Neuronal stem cell (in vitro differentiated cells): Measurements from ENCODE around the gene AIF1L.
A peak's percentile ranks its signal among the peaks of the same experiment; 100 is the strongest.

ENCODE experiments used
- DNase-seq: peaks from one replicate; pipeline ENCODE4 v3.0.0-alpha.2; 2013; ENCODE audit warnings: low spot score
- H2AFZ ChIP-seq: one replicate; pipeline ENCODE4 v1.6.1; 2013; ENCODE audit warnings: mild to moderate bottlenecking, low read length, inconsistent platforms
- H2AK5ac ChIP-seq: 2 replicates; pipeline ENCODE4 v1.6.1; 2013; ENCODE audit warnings: low read depth, mild to moderate bottlenecking, inconsistent platforms, low read length, moderate library complexity, mixed read lengths
- H2BK120ac ChIP-seq: 2 replicates; pipeline ENCODE4 v1.6.1; 2013; ENCODE audit warnings: low read depth, mild to moderate bottlenecking, inconsistent platforms, low read length, moderate library complexity, mixed read lengths
- H2BK12ac ChIP-seq: one replicate; pipeline ENCODE4 v1.6.1; 2013; ENCODE audit warnings: low read length, inconsistent platforms
- H2BK15ac ChIP-seq: 2 replicates; pipeline ENCODE4 v1.6.1; 2013; ENCODE audit warnings: mild to moderate bottlenecking, low read length, inconsistent platforms, mixed read lengths
- H2BK5ac ChIP-seq: one replicate; pipeline ENCODE4 v1.6.1; 2013; ENCODE audit warnings: inconsistent platforms, mild to moderate bottlenecking, low read length, moderate library complexity
- H3K14ac ChIP-seq: one replicate; pipeline ENCODE4 v1.6.1; 2013; ENCODE audit warnings: low read length, inconsistent platforms
- H3K18ac ChIP-seq: 2 replicates; pipeline ENCODE4 v1.6.1; 2013; ENCODE audit warnings: low read length, inconsistent platforms
- H3K23ac ChIP-seq: 2 replicates; pipeline ENCODE4 v1.6.1; 2013; ENCODE audit warnings: low read depth, mild to moderate bottlenecking, mixed read lengths, low read length, inconsistent platforms; ENCODE audit not compliant: poor library complexity
- H3K27ac ChIP-seq: replicated peaks from 3 replicates; pipeline ENCODE4 v1.5.1; 2013; ENCODE audit warnings: low read length, inconsistent platforms
- H3K27me3 ChIP-seq, 3 experiments: 2 replicates each; pipeline ENCODE4 v1.6.1; 2013; ENCODE audit warnings: low read length in 3 of 3, mild to moderate bottlenecking in 2 of 3, inconsistent platforms in 1 of 3, low read depth in 1 of 3, mixed read lengths in 1 of 3, moderate library complexity in 1 of 3; ENCODE audit not compliant: control insufficient read depth in 3 of 3, insufficient read depth in 3 of 3
- H3K36me3 ChIP-seq, 2 donors: replicated peaks in 1 of 2; 2 replicates each; pipeline ENCODE4 v1.6.1; 2013; ENCODE audit warnings: low read length in 2 of 2; ENCODE audit not compliant: control insufficient read depth in 2 of 2, insufficient read depth in 2 of 2
- H3K4ac ChIP-seq: 2 replicates; pipeline ENCODE4 v1.6.1; 2013; ENCODE audit warnings: inconsistent platforms, mild to moderate bottlenecking, low read length, moderate library complexity
- H3K4me1 ChIP-seq, 2 donors: 1 replicate in 1 of 2; 2 replicates in 1 of 2; pipeline ENCODE4 v1.6.1; 2013; ENCODE audit warnings: low read length in 2 of 2, low read depth in 1 of 2; ENCODE audit not compliant: control insufficient read depth in 2 of 2, insufficient read depth in 1 of 2
- H3K4me2 ChIP-seq: one replicate; pipeline ENCODE4 v1.6.1; 2013; ENCODE audit warnings: mild to moderate bottlenecking, low read length, inconsistent platforms; ENCODE audit not compliant: insufficient read depth, poor library complexity, severe bottlenecking
- H3K4me3 ChIP-seq, 2 donors: 2 replicates each; pipeline ENCODE4 v1.5.1; 2013; ENCODE audit warnings: low read length in 2 of 2, mild to moderate bottlenecking in 2 of 2, inconsistent platforms in 1 of 2, moderate library complexity in 1 of 2
- H3K79me1 ChIP-seq: one replicate; pipeline ENCODE4 v1.6.1; 2013; ENCODE audit warnings: low read depth, mild to moderate bottlenecking, inconsistent platforms, low read length, moderate library complexity
- H3K9ac ChIP-seq: one replicate; pipeline ENCODE4 v1.6.1; 2013; ENCODE audit warnings: mild to moderate bottlenecking, low read depth, low read length, inconsistent platforms; ENCODE audit not compliant: poor library complexity
- H3K9me3 ChIP-seq, 2 donors: replicated peaks in 1 of 2; 2 replicates each; pipeline versions ENCODE3 to v1.6.1; 2013; ENCODE audit warnings: low read length in 2 of 2, mild to moderate bottlenecking in 2 of 2, inconsistent platforms in 1 of 2, low read depth in 1 of 2, mixed read lengths in 1 of 2, moderate library complexity in 1 of 2; ENCODE audit not compliant: control insufficient read depth in 2 of 2, insufficient read depth in 1 of 2
- H4K8ac ChIP-seq: one replicate; pipeline ENCODE4 v1.6.1; 2013; ENCODE audit warnings: low read depth, mild to moderate bottlenecking, inconsistent platforms, low read length, moderate library complexity
- H4K91ac ChIP-seq: one replicate; pipeline ENCODE4 v1.6.1; 2013; ENCODE audit warnings: low read length, low read depth, mild to moderate bottlenecking, inconsistent platforms; ENCODE audit not compliant: poor library complexity
- WGBS, 2 donors: extraction: QIAGEN DNeasy Blood & Tissue Kit; methylation state at CpG; one replicate each; pipeline ENCODE4 v1.1.7; 2013; ENCODE audit warnings: missing lambda C conversion rate in 2 of 2, mixed read lengths in 1 of 2; ENCODE audit not compliant: insufficient read length in 2 of 2, insufficient replicate concordance in 1 of 2; ENCODE audit errors: extremely low coverage in 2 of 2; 5-methylcytosine and 5-hydroxymethylcytosine counted together

AIF1L gene

DNA sequence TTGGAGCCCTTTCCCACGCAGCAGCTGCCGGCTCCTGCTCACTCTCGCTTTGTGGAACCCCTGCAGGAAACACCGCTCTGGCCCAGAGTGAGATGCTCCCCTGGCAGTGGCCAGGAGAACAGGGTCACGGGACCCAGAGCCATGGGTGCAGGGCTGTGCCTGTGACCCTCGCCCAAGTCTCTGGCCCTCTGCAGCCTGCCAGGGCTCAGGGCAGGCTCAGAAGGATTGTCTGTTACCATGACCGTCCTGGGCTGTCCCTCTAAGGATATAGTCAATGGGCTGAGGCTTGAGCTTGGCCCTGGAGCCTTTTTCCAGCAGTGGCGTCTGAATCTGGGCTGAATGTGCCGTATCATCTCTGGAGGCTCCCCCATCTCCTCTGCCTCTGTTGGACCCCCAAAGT is 28.7 kb upstream of the AIF1L start:
- Histone ChIP-seq H2BK12ac (peak overlapping the region; percentile 19), H4K8ac (no peak overlapping the region)
- WGBS, 2 donors = no CpG with 5 or more reads among the region's 9 CpGs

DNA sequence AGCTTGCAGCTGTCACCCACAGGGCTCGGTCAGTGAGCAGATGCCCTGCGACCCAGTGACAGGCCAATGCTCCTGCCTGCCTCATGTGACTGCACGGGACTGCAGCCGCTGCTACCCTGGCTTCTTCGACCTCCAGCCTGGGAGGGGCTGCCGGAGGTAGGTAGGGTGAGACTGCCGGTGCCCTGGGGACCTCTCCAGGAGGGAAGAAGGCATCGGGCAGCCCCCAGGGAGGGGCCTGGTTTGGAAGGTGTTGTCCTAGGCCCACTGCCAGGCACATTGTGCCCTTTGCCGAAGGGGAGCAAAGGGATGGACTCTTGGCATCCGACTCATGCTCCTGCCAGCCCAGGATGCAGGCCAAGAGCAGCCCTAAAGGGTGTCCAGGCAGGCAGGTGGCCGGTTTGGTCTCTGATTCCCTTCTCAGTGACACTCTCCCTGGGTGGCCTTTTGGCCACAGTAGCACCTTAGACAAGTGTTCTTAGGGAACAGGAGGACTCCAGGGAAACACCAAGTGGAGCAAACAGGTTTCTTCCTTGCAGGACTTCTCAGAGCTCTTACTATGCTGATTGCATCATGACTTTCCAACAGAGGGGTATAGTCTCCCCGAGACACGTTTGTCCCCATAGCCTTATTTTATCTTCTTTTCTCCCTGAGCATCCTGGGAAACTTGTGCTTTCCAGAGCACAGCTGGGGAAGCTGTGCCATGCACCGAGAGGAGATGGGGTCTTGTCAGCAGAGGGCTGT is 28.1 kb upstream of the AIF1L start:
- Histone ChIP-seq H3K14ac (no peak overlapping the region), H3K79me1 (no peaks in the 10 kb centered on the region), H3K9me3 (no peaks in the 10 kb centered on the region), H4K91ac (no peak overlapping the region), H3K23ac (peak overlapping the region; percentile 97), H4K8ac (no peak overlapping the region), H2BK120ac (no peak overlapping the region), H2BK12ac (no peak overlapping the region), H3K9ac (no peak overlapping the region), H2AFZ (peak overlapping the region; percentile 29), H3K27ac (no peak overlapping the region), H2AK5ac (peak overlapping the region; percentile 79), H3K27me3 (peaks cover 0 to 15% (median 0%) of the 10 kb centered on the region in 3 experiments), H2BK5ac (peak overlapping the region; percentile 95), H3K4me2 (no peak overlapping the region), H3K4ac (no peak overlapping the region), H3K4me3 (no peak overlapping the region), H3K36me3 (no peaks in the 10 kb centered on the region), H3K18ac (peak overlapping the region; percentile 82), H2BK15ac (no peak overlapping the region), H3K4me1 (peaks cover 0 to 3% of the 10 kb centered on the region in 2 donors)
- WGBS, 2 donors = no CpG with 5 or more reads among the region's 14 CpGs
- no peak for DNase-seq

More for the DNA sequence above, 28.7 kb upstream of the AIF1L start:
- no peak overlapping the region for H2BK5ac ChIP-seq
- H3K4me1 ChIP-seq = peaks cover 0 to 3% of the 10 kb centered on the region in 2 donors
- peaks cover 0 to 15% (median 0%) of the 10 kb centered on the region in 3 experiments for H3K27me3 ChIP-seq
- peak overlapping the region; percentile 96 for H3K23ac ChIP-seq
- H3K27ac ChIP-seq = no peak overlapping the region
- no peak overlapping the region for H3K9ac ChIP-seq
- H3K9me3 ChIP-seq = no peaks in the 10 kb centered on the region
- H2AFZ ChIP-seq = no peak overlapping the region
- H4K91ac ChIP-seq = no peak overlapping the region
- peak overlapping the region; percentile 17 for H3K14ac ChIP-seq
- H2BK15ac ChIP-seq = peak overlapping the region; percentile 84
- peak overlapping the region; percentile 82 for H3K18ac ChIP-seq
- H2BK120ac ChIP-seq = no peak overlapping the region
- no peak for DNase-seq
- H3K36me3 ChIP-seq = no peaks in the 10 kb centered on the region
- no peak overlapping the region for H3K4me3 ChIP-seq
- peak overlapping the region; percentile 79 for H2AK5ac ChIP-seq
- H3K4me2 ChIP-seq = no peak overlapping the region
- no peaks in the 10 kb centered on the region for H3K79me1 ChIP-seq
- no peak overlapping the region for H3K4ac ChIP-seq

DNA sequence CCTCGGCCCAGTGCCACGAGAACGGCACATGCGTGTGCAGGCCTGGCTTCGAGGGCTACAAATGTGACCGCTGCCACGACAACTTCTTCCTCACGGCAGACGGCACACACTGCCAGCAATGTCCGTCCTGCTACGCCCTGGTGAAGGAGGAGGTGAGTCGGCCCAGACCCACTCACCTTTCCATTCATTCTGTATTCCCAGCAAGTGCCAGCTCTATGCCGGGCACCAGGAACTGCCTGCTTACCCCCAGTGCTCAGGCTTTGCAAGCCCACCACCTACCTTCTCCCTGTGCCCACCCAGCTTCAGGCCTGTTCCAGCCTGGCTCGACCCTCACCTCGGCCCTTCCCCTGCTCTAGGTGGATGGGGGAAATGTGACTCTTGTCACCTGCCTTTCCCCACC is 26.6 kb upstream of the AIF1L start:
- H2AFZ ChIP-seq = no peak overlapping the region
- peaks cover 0 to 15% (median 0%) of the 10 kb centered on the region in 3 experiments for H3K27me3 ChIP-seq

DNA sequence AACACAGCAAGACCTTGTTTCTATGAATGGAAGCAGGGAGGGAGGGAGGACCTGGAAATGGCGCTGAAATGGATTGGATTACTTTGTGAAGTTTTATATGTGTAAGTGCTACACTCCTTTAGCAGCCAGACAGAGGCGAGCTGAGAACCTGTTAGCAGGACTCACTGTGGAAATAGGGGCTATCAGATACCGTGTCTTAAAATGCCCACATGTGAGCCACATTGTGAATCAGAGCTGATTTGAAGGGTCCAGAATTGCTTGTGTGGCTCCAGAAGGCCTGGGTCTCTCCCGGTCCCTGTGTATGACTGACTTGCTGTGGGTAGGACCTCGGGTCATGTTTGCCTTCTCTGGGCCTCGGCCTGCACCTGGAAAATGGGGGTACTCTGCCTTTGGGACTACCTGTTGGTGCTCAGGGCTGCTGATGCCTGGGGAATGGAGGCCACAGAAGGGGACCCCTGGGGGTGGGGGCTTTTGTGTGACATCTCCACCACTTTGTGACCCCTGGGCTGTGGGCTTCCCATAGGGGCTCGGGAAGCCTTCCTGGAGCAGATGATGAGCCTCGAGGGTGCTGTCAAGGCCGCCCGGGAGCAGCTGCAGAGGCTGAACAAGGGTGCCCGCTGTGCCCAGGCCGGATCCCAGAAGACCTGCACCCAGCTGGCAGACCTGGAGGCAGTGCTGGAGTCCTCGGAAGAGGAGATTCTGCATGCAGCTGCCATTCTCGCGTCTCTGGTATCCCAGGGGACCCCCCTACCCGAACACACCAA is 24.0 kb upstream of the AIF1L start:
- no peak overlapping the region for H3K9ac ChIP-seq
- no peak overlapping the region for H2BK120ac ChIP-seq
- no peak overlapping the region for H3K4me2 ChIP-seq
- H2AK5ac ChIP-seq = no peak overlapping the region
- H2AFZ ChIP-seq = no peak overlapping the region
- H3K4me3 ChIP-seq = no peak overlapping the region
- peak overlapping the region; percentile 11 for H3K18ac ChIP-seq
- no peak overlapping the region for H3K4ac ChIP-seq
- no peak overlapping the region for H3K14ac ChIP-seq
- H4K91ac ChIP-seq = no peak overlapping the region
- no peaks in the 10 kb centered on the region for H3K36me3 ChIP-seq
- H3K23ac ChIP-seq = peak overlapping the region; percentile 8
- H3K79me1 ChIP-seq = no peaks in the 10 kb centered on the region
- no peak overlapping the region for H2BK5ac ChIP-seq
- peaks cover 0 to 3% of the 10 kb centered on the region in 2 donors for H3K4me1 ChIP-seq
- H3K27ac ChIP-seq = no peak overlapping the region
- no peak overlapping the region for H4K8ac ChIP-seq
- H3K9me3 ChIP-seq = no peaks in the 10 kb centered on the region
- DNase-seq = no peak
- no peak overlapping the region for H2BK15ac ChIP-seq
- H3K27me3 ChIP-seq = peaks cover 0 to 15% (median 0%) of the 10 kb centered on the region in 3 experiments
- no CpG with 5 or more reads among the region's 16 CpGs for WGBS, 2 donors
- H2BK12ac ChIP-seq = no peak overlapping the region

More for the DNA sequence above, 26.6 kb upstream of the AIF1L start:
- Histone ChIP-seq H2BK15ac (no peak overlapping the region), H4K91ac (no peak overlapping the region), H3K4me3 (no peak overlapping the region), H3K9me3 (no peaks in the 10 kb centered on the region), H3K14ac (no peak overlapping the region), H3K36me3 (no peaks in the 10 kb centered on the region), H3K9ac (peak overlapping the region; percentile 36), H2BK120ac (no peak overlapping the region), H3K23ac (peak overlapping the region; percentile 92), H3K18ac (no peak overlapping the region), H2BK5ac (no peak overlapping the region), H3K27ac (no peak overlapping the region), H2AK5ac (peak overlapping the region; percentile 88), H3K4ac (no peak overlapping the region), H3K4me2 (no peak overlapping the region), H4K8ac (no peak overlapping the region), H3K4me1 (peaks cover 0 to 3% of the 10 kb centered on the region in 2 donors), H2BK12ac (no peak overlapping the region), H3K79me1 (no peaks in the 10 kb centered on the region)
- no peak for DNase-seq
- WGBS, 2 donors = no CpG with 5 or more reads among the region's 15 CpGs
